Ascending aorta (tissue), 2 donors: ENCODE results near the gene CCL27. TPM values are rescaled to one million over a fixed set of nuclear protein-coding genes. Genes with fewer than 3 reads are reported as not detected.

ENCODE experiments used
- DNase-seq, 2 donors: peaks; one replicate each; pipeline ENCODE4 v3.0.0-alpha.2; 2019; ENCODE audit warnings: low spot score in 2 of 2
- H3K27ac ChIP-seq, 2 donors: fragments of 200-600 bp; sonication (generic); one replicate each; pipeline ENCODE4 v1.5.1; 2016 to 2017; ENCODE audit warnings: mild to moderate bottlenecking in 1 of 2
- H3K27me3 ChIP-seq: fragments of 200-600 bp; sonication (generic); one replicate; pipeline ENCODE4 v1.5.1; 2017
- H3K36me3 ChIP-seq, 2 donors: fragments of 200-600 bp; sonication (generic); one replicate each; pipeline ENCODE4 v1.5.1; 2016
- H3K4me1 ChIP-seq, 2 donors: fragments of 200-600 bp; sonication (generic); one replicate each; pipeline ENCODE4 v1.5.1; 2016 to 2017; ENCODE audit warnings: mild to moderate bottlenecking in 1 of 2
- H3K4me3 ChIP-seq, 2 donors: fragments of 200-600 bp; sonication (generic); one replicate each; pipeline ENCODE4 v1.5.1; 2016 to 2017; ENCODE audit warnings: mild to moderate bottlenecking in 1 of 2
- H3K9me3 ChIP-seq, 2 donors: fragments of 200-600 bp; sonication (generic); one replicate each; pipeline ENCODE4 v1.5.1; 2016
- intact Hi-C: fragments of 100-400 bp; cut with DNase I; formaldehyde crosslinking; loops from one replicate; pipeline ENCODE4 v1.15.1; 2023
- total RNA-seq: library from RNA; depleted of rRNA; stranded (reverse); fragments of >200 nt; gene quantifications from one replicate; pipeline ENCODE4 v1.1.0, GENCODE V29; 2016
- TF ChIP-seq, protein P1 (sequence below), 3 experiments: fragments of 200-600 bp in 2 of 3; fragments of 450-650 bp in 1 of 3; sonication (generic) in 2 of 3; IDR thresholded peaks; one replicate each; pipeline ENCODE4 v1.5.1; 2016 to 2019; ENCODE audit warnings: antibody characterized with exemption in 3 of 3, mild to moderate bottlenecking in 1 of 3, moderate library complexity in 1 of 3

The CCL27 gene
- total RNA-seq, 1 donor from 2014 or later: 9.3 TPM

DNA sequence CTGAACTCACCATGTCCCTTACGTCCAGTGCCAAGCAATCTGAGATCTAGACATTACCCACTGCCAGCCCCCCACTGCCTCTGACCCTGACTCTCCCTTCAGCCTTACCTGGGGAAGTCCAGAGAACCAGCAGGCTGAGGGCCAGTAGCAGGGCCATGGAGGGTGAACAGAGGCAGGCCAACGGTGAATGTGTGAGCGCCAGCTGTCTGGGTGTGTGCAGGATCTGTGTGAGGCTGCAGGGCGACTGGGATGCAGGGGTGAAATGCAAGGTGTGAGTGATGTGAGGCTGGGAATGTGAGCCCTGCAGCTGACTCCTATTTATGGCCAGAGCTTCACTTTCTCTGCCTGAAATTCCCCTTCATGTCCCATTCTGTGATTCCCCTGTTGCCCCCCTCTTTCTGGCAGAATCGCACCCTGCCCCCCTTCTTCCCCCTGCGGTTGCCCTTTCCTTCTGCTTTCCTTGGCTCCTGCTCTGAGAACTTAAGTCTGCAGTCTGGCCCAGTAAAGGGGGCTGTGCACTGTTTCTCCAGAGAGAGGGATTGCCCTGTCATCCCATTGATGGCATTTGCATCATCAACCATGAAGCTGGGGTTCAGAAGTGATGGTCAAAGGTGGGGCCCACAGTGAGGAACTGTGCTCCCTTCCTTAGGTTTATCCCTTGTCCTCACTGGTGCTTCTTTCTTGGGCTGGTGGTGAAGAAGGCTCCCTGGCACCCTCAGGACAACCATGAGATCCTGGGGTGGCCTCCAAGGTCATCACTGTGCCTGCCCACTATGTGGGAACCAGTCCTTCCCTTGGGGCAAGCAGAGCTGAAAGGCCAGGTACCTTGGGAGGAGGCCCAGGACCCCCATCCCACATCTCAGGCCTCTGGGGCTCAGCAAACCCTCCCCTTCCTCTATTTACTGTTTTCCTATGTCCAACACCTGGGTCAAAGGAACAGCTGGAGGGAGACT, 28.8 kb upstream of the CCL27 start, which contains the start of gene CCL19:
Gene CCL19, minus strand, starts transcription at position 294 of the 953 bp plus-strand sequence. Its CDS starts 137 bp downstream, at position 157.
- no peaks in the 10 kb centered on the region for H3K9me3 ChIP-seq
- H3K4me3 ChIP-seq: no peak within 1 kb of the TSS
- H3K4me1 ChIP-seq: no peaks in the 10 kb centered on the region
- H3K27me3 ChIP-seq: no peaks in the 10 kb centered on the region
- intact Hi-C loops: no loop called here
- H3K27ac ChIP-seq: no peak within 1 kb of the TSS
- no peak for DNase-seq
- TF ChIP-seq, protein P1, sequence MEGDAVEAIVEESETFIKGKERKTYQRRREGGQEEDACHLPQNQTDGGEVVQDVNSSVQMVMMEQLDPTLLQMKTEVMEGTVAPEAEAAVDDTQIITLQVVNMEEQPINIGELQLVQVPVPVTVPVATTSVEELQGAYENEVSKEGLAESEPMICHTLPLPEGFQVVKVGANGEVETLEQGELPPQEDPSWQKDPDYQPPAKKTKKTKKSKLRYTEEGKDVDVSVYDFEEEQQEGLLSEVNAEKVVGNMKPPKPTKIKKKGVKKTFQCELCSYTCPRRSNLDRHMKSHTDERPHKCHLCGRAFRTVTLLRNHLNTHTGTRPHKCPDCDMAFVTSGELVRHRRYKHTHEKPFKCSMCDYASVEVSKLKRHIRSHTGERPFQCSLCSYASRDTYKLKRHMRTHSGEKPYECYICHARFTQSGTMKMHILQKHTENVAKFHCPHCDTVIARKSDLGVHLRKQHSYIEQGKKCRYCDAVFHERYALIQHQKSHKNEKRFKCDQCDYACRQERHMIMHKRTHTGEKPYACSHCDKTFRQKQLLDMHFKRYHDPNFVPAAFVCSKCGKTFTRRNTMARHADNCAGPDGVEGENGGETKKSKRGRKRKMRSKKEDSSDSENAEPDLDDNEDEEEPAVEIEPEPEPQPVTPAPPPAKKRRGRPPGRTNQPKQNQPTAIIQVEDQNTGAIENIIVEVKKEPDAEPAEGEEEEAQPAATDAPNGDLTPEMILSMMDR (IDR thresholded peaks at IDR 0.05): no peak
- no peaks in the 10 kb centered on the region for H3K36me3 ChIP-seq

DNA sequence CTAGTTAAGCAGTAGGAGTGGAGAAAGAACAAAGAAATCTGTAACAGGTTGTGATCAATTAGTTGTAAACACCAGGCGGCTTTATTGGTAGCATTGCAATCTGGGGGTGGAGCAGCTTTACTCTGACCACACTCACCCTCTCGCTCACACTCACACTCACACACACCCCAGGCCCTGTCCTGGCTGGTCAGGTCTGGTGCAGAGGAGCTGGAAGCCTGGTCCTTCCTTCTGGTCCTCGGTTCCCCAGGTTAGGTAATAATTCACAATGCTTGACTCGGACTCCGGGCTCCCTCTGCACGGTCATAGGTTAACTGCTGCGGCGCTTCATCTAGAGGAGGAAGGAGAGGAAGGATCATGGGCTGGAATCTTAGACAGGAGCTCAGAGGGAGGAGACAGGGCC, 27.1 kb upstream of the CCL27 start:
- Histone ChIP-seq H3K4me3 (no peak overlapping the region), H3K27ac (no peak overlapping the region), H3K36me3 (no peaks in the 10 kb centered on the region), H3K9me3 (no peaks in the 10 kb centered on the region), H3K4me1 (no peaks in the 10 kb centered on the region), H3K27me3 (no peaks in the 10 kb centered on the region)
- no peak for DNase-seq
- TF ChIP-seq, protein P1 (IDR thresholded peaks at IDR 0.05): no peak
- intact Hi-C loops: no loop called here

DNA sequence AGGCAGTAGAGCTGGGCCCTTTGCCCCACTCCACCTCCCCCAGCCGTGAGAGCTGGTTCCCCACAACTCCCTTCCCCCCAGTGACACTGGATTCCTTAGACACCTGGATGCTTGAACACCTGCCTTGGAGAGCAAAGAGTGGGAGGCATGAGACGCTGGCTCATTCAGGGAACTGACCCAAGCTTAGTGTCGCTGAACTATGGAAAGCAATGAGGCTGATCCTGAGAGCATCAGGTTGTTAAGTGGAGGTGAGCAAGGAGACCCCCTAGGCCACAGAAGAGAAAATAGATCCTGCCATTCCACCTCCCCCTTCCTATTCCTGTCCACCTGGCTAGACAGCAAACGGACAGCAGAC, 26.6 kb upstream of the CCL27 start:
- TF ChIP-seq, protein P1 (IDR thresholded peaks at IDR 0.05): no peak
- H3K36me3 ChIP-seq: no peaks in the 10 kb centered on the region
- DNase-seq: no peak
- H3K4me1 ChIP-seq: no peaks in the 10 kb centered on the region
- H3K9me3 ChIP-seq: no peaks in the 10 kb centered on the region
- intact Hi-C loops: no loop called here
- no peaks in the 10 kb centered on the region for H3K27me3 ChIP-seq
- no peak overlapping the region for H3K27ac ChIP-seq
- no peak overlapping the region for H3K4me3 ChIP-seq

DNA sequence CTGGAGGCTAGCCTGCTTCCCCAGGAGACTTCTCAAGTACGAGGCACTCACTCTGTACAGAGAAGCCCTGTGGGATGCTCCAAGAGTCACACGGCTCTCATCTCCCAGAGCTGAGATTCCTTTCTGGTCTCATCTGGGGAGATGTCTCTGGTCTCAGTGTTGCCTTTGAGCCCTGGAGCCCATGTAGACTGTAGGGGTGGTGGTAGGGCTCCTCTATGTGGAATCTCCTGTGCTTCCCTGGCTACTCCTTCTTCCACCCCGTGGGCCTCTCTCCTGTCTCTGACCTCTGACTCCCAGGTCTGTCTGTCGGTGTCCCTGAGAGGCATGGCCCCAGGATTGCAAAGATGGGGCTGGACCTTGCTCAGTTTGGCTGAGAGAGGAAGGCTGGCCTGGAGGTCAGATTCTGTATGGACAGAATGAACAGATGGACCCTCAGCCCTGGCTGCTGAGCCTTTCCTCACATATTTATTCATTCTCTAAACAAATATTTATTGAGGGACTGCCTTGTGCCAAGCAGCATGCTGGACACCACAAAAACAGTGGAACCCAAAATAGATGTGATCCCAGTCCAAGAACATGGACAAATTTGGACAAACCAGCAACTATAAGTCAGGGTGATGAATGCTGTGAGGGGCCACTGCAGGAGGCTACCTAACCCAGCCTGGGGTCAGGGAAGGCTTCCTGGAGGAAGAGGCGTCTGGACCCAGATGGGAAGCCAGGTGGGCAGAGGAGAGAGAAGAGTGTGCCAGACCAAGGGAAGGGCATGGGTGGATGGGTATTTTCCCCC, 26.1 kb upstream of the CCL27 start:
- Histone ChIP-seq H3K27me3 (no peaks in the 10 kb centered on the region), H3K4me3 (no peak overlapping the region), H3K27ac (no peak overlapping the region), H3K9me3 (no peaks in the 10 kb centered on the region), H3K36me3 (no peaks in the 10 kb centered on the region), H3K4me1 (no peaks in the 10 kb centered on the region)
- TF ChIP-seq, protein P1 (IDR thresholded peaks at IDR 0.05): no peak
- DNase-seq: no peak
- intact Hi-C loops: no loop called here

DNA sequence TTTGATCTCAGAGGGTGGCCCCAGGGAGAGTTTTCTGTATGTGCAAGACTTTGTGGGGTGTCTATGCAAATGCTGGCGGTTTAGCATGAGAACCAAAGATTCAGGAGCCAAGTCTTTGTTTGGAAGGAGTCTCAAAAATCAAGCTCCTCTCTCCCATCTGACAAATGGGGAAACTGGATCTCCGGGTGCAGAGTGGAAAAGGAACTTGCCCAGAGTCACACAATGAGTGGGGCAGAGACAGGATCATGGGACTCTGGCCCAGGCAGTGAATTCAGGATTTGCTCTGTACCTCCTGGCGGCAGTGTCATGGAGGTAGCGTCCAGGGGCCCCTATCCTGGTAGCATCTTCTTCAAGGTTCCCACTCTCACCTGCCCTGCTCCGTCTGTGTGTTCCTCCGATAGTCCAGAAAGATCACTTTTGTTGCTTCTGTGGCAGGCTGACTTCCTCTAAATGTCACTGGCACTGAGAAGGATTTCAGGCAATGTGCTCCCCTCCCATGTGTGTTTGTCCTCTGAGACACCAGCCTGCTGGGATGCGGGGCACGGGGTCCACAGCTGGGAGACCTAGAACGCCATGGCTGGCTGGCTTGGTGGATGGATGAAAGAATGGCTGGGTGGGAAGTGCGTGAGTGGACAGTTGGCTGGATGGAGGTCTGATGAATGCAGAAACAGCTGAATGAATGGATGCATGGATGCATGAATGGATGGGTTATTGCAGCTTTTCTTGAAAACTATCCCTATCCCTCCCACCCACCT, 25.0 kb upstream of the CCL27 start:
- no peak for DNase-seq
- TF ChIP-seq, protein P1 (IDR thresholded peaks at IDR 0.05): no peak
- Histone ChIP-seq H3K27me3 (no peaks in the 10 kb centered on the region), H3K36me3 (no peaks in the 10 kb centered on the region), H3K4me3 (no peak overlapping the region), H3K9me3 (no peaks in the 10 kb centered on the region), H3K4me1 (no peaks in the 10 kb centered on the region), H3K27ac (no peak overlapping the region)
- intact Hi-C loops: no loop called here
